ENCODE results near the gene EPC1. TPM values are rescaled to one million over a fixed set of nuclear protein-coding genes. Genes with fewer than 3 reads are reported as not detected.
A peak's percentile ranks its signal among the peaks of the same experiment; 100 is the strongest.

Gene EPC1
- total RNA-seq, 4 donors from 2014 or later = 25.0 to 37.9 (median 29.3) TPM

GRCh38 chr10:32386623-32387260, 39.8 kb upstream of the EPC1 start:
- intact Hi-C loops (cut with DNase I; ENCODE audit: low total_unique reads) = no loop called here
- no peak for TF ChIP-seq POLR2A (IDR thresholded peaks at IDR 0.05)
- TF ChIP-seq CTCF (IDR thresholded peaks at IDR 0.05 in 4 of 5, conservative IDR thresholded peaks at IDR 0.05 in 1 of 5) = no peak

GRCh38 chr10:32384171-32384570, 37.2 kb upstream of the EPC1 start:
- ATAC-seq = no peak
- in situ Hi-C loops (cut with MboI; ENCODE audit: low sequenced_read_pairs in 4 of 4) (no loop called here), intact Hi-C loops (cut with DNase I; ENCODE audit: low total_unique reads) (no loop called here)
- Histone ChIP-seq H3K9me3 (no peaks in the 10 kb centered on the region), H3K27ac (no peak overlapping the region), H3K27me3 (no peaks in the 10 kb centered on the region), H3K4me1 (peaks cover 13 to 26% of the 10 kb centered on the region in 2 donors), H3K4me3 (no peak overlapping the region), H3K36me3 (no peaks in the 10 kb centered on the region)
- no peak for DNase-seq
- no peak for TF ChIP-seq CTCF (IDR thresholded peaks at IDR 0.05 in 4 of 5, conservative IDR thresholded peaks at IDR 0.05 in 1 of 5)
- TF ChIP-seq POLR2A (IDR thresholded peaks at IDR 0.05) = no peak

More at GRCh38 chr10:32386623-32387260, 39.8 kb upstream of the EPC1 start:
- in situ Hi-C loops (cut with MboI; ENCODE audit: low sequenced_read_pairs in 4 of 4) = no loop called here
- ATAC-seq (no peak), DNase-seq (no peak)
- H3K4me1 ChIP-seq = peaks cover 3 to 15% of the 10 kb centered on the region in 2 donors
- peak overlapping the region in 2 of 4 donors; percentile 40 to 44 for H3K27ac ChIP-seq
- H3K4me3 ChIP-seq = no peak overlapping the region
- H3K36me3 ChIP-seq = no peaks in the 10 kb centered on the region
- H3K9me3 ChIP-seq = no peaks in the 10 kb centered on the region
- no peaks in the 10 kb centered on the region for H3K27me3 ChIP-seq

GRCh38 chr10:32381165-32381564, 34.2 kb upstream of the EPC1 start:
- Histone ChIP-seq H3K4me3 (no peak overlapping the region), H3K9me3 (no peaks in the 10 kb centered on the region), H3K36me3 (no peaks in the 10 kb centered on the region), H3K27ac (peak overlapping the region in 3 of 4 donors; percentile 80 to 93 (median 88)), H3K4me1 (peaks cover 18 to 19% of the 10 kb centered on the region in 2 donors), H3K27me3 (no peaks in the 10 kb centered on the region)
- ATAC-seq (no peak), DNase-seq (no peak)
- TF ChIP-seq POLR2A (IDR thresholded peaks at IDR 0.05) (no peak), CTCF (IDR thresholded peaks at IDR 0.05 in 4 of 5, conservative IDR thresholded peaks at IDR 0.05 in 1 of 5) (no peak)
- in situ Hi-C loops (cut with MboI; ENCODE audit: low sequenced_read_pairs in 4 of 4) (no loop called here), intact Hi-C loops (cut with DNase I; ENCODE audit: low total_unique reads) (no loop called here)

- H3K36me3 ChIP-seq = no peaks in the 10 kb centered on the region
- peaks cover 25 to 29% of the 10 kb centered on the region in 2 donors for H3K4me1 ChIP-seq
- in situ Hi-C loops (cut with MboI; ENCODE audit: low sequenced_read_pairs in 4 of 4) (loop anchor here in 2 of 4 donors (5.0 to 10.0 kb wide), 4 partner anchors 62 to 325 kb away; partner anchors contain the start of genes CCDC7 (in 1 of the 2) and KIF5B (in 1 of the 2)), intact Hi-C loops (cut with DNase I; ENCODE audit: low total_unique reads) (loop anchor here (2.0 to 10.0 kb wide), 4 partner anchors 67 to 577 kb away; partner anchors contain the start of genes ARHGAP12, CCDC7 and ITGB1)
- no peak for TF ChIP-seq CTCF (IDR thresholded peaks at IDR 0.05 in 4 of 5, conservative IDR thresholded peaks at IDR 0.05 in 1 of 5)
- no peak for TF ChIP-seq POLR2A (IDR thresholded peaks at IDR 0.05)
- peak in 1 of 2 donors; percentile 33 for ATAC-seq
- no peaks in the 10 kb centered on the region for H3K9me3 ChIP-seq
- peak overlapping the region; percentile 80 to 93 (median 84) for H3K27ac ChIP-seq
- peak overlapping the region in 1 of 4 donors; percentile 66 for H3K4me3 ChIP-seq
- DNase-seq = no peak
- H3K27me3 ChIP-seq = no peaks in the 10 kb centered on the region
These were observed 33.1 kb upstream of the EPC1 start for GRCh38 chr10:32379950-32380551.

Data from gastrocnemius medialis (tissue), 4 donors.